ACC112 (cell line): ENCODE results near the gene DNAJC28.

Experiments used
- H2AFZ ChIP-seq: fragments of 200-600 bp; sonication (generic); one replicate; pipeline ENCODE4 v1.6.0; 2017; ENCODE audit warnings: antibody characterized with exemption, low read length; ENCODE audit not compliant: unreplicated experiment
- H3K27ac ChIP-seq: fragments of 200-600 bp; sonication (generic); 2 replicates; pipeline ENCODE4 v1.5.1; 2014; ENCODE audit warnings: low read depth, mild to moderate bottlenecking, antibody characterized with exemption, low read length, moderate library complexity
- H3K27me3 ChIP-seq: fragments of 200-600 bp; sonication (generic); 2 replicates; pipeline ENCODE4 v1.6.1; 2014; ENCODE audit warnings: mild to moderate bottlenecking, antibody characterized with exemption, low read length, moderate library complexity, mixed read lengths; ENCODE audit not compliant: insufficient read depth
- H3K36me3 ChIP-seq: fragments of 200-600 bp; sonication (generic); 2 replicates; pipeline ENCODE4 v1.6.1; 2016; ENCODE audit warnings: mild to moderate bottlenecking, antibody characterized with exemption, low read length, moderate library complexity, mixed read lengths; ENCODE audit not compliant: insufficient read depth
- H3K4me1 ChIP-seq: fragments of 200-600 bp; sonication (generic); one replicate; pipeline ENCODE4 v1.6.1; 2016; ENCODE audit warnings: low read length, mixed read lengths; ENCODE audit not compliant: insufficient read depth, unreplicated experiment, control insufficient read depth
- H3K4me3 ChIP-seq: fragments of 200-600 bp; sonication (generic); 2 replicates; pipeline ENCODE4 v1.5.1; 2014; ENCODE audit warnings: mild to moderate bottlenecking, low read depth, low read length
- H3K79me2 ChIP-seq: fragments of 200-600 bp; sonication (generic); one replicate; pipeline ENCODE4 v1.6.0; 2016; ENCODE audit warnings: low read length; ENCODE audit not compliant: control insufficient read depth, unreplicated experiment, insufficient read depth

The DNAJC28 gene

DNA sequence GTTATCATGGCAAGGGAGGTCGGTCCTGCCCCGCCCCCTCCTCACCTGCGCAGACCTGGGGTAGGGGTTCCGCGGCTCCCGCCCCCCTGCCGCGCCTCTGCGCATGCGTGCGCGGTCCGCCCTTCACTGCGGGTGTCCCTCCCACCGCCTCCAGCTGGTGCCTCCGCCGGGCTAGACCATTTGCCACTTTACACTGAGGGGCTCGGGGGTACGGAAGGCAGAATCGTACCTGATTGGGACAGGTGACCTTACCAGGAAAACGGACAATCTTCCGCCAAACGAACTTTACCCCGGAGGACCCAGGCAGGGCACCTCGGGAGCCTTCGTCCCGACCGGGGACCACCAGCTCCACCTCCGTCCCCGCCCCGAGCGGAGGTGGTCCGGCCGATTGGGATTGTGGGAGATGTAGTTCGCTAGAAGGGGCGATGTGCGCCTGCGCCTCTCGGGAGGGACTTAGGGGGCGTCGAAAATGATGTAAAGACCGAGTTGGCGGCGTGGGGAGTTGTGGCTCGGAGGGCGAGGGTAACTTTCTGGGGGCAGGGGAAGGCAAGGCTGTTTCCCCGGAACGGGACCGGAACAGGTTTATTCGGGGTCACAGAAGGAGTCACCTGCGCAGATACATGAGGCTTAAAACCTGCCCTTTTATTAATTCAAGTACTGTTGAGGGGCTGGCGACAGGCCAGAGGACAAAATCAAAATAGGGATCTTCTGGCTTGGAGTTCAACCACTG, at the start of gene DNAJC28:
DNAJC28 (minus strand) TSS at position 344 of the 730 bp plus-strand sequence. CDS start 2,323 bp downstream, outside the sequence.
- no peaks in the 10 kb centered on the region for H3K79me2 ChIP-seq
- peak within 1 kb of the TSS; percentile 92 for H3K4me3 ChIP-seq
- no peaks in the 10 kb centered on the region for H3K36me3 ChIP-seq
- 0 out of 2 replicates have a peak within 1 kb of the TSS, but pooled peaks have one; percentile 21 for H3K27ac ChIP-seq
- peak within 1 kb of the TSS; percentile 97 for H2AFZ ChIP-seq
- no peaks in the 10 kb centered on the region; the same call in 1 of the 2 replicates for H3K27me3 ChIP-seq
- H3K4me1 ChIP-seq: peaks cover 5% of the 10 kb centered on the region

DNA sequence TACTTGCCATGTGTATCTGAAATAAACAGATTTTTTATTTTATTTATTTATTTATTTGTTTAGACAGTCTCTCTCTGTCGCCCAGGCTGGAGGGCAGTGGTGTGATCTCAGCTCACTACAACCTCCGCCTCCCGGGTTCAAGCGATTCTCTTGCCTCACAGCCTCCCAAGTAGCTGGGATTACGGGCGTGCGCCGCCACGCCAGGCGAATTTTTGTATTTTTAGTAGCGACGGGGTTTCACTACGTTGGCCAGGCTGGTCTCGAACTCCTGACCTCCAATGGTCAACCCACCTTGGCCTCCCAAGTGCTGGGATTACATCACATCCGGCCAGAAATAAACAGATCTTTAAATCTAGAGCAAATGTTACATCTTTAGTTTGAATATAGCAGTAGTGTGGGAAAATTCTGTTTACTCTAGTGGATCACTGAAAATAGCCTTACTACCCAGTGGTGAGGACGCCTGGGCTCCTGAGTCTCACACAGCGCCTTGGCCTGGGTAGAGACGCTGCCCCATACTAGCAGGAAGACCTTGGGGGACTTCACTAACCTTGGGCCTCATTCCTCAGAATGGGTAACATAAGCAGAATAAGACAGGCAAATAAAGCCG, 49.7 kb upstream of the DNAJC28 start:
- Histone ChIP-seq H3K27me3 (no peaks in the 10 kb centered on the region), H3K4me1 (peaks cover 23% of the 10 kb centered on the region), H3K4me3 (peak overlapping the region; percentile 93), H3K79me2 (peaks cover 72% of the 10 kb centered on the region), H3K27ac (peak overlapping the region; percentile 95), H3K36me3 (peaks cover 23% of the 10 kb centered on the region), H2AFZ (peak overlapping the region; percentile 0)

- Histone ChIP-seq H3K27me3 (no peaks in the 10 kb centered on the region), H2AFZ (no peak overlapping the region), H3K4me1 (peaks cover 21% of the 10 kb centered on the region), H3K36me3 (peaks cover 27% of the 10 kb centered on the region), H3K4me3 (peak overlapping the region; percentile 93), H3K27ac (peak overlapping the region; percentile 95), H3K79me2 (peaks cover 72% of the 10 kb centered on the region)
These were observed 49.2 kb upstream of the DNAJC28 start for GRCh38 chr21:33540711-33541104.

- Histone ChIP-seq H3K4me3 (peak overlapping the region; percentile 93), H3K79me2 (peaks cover 61% of the 10 kb centered on the region), H3K27ac (peak overlapping the region; percentile 95)
These were observed 48.1 kb upstream of the DNAJC28 start for GRCh38 chr21:33539616-33540015.

GRCh38 chr21:33537212-33537611, 45.7 kb upstream of the DNAJC28 start:
- Histone ChIP-seq H3K79me2 (peaks cover 44% of the 10 kb centered on the region), H3K27me3 (no peaks in the 10 kb centered on the region), H2AFZ (no peak overlapping the region), H3K27ac (no peak overlapping the region), H3K4me3 (no peak overlapping the region), H3K36me3 (peaks cover 47% of the 10 kb centered on the region), H3K4me1 (peaks cover 15% of the 10 kb centered on the region)

More at GRCh38 chr21:33539616-33540015, 48.1 kb upstream of the DNAJC28 start:
- H3K27me3 ChIP-seq: no peaks in the 10 kb centered on the region
- peaks cover 15% of the 10 kb centered on the region for H3K4me1 ChIP-seq
- no peak overlapping the region for H2AFZ ChIP-seq
- peaks cover 36% of the 10 kb centered on the region for H3K36me3 ChIP-seq

- H3K4me1 ChIP-seq: no peaks in the 10 kb centered on the region
- peaks cover 2% of the 10 kb centered on the region for H3K79me2 ChIP-seq
- H2AFZ ChIP-seq: no peak overlapping the region
- peaks cover 61% of the 10 kb centered on the region for H3K36me3 ChIP-seq
- H3K4me3 ChIP-seq: no peak overlapping the region
- no peak overlapping the region for H3K27ac ChIP-seq
- no peaks in the 10 kb centered on the region for H3K27me3 ChIP-seq
These were observed 39.5 kb upstream of the DNAJC28 start for GRCh38 chr21:33531007-33531406.

DNA sequence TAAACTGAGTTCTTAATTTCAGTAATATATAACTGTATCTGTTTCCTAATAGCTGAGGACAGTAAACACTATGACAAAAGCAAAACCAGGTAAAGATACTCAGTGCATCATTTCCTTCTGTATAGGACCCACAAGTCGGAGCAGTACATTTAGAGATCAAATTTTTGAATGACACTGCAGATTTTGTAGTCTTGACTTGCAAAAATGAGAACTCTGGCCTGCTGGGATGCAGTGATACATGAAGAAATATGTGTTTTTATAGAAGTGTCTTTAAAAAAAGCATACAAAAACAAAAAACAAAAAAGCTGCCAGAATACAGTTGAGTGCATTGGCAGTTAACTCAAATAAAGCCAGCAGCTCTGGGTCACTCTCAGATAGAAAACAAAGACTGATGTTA, 31.4 kb upstream of the DNAJC28 start:
- Histone ChIP-seq H3K36me3 (peaks cover 44% of the 10 kb centered on the region), H3K4me3 (no peak overlapping the region), H3K27ac (peak overlapping the region; percentile 0; the same call in 1 of the 2 replicates)

DNA sequence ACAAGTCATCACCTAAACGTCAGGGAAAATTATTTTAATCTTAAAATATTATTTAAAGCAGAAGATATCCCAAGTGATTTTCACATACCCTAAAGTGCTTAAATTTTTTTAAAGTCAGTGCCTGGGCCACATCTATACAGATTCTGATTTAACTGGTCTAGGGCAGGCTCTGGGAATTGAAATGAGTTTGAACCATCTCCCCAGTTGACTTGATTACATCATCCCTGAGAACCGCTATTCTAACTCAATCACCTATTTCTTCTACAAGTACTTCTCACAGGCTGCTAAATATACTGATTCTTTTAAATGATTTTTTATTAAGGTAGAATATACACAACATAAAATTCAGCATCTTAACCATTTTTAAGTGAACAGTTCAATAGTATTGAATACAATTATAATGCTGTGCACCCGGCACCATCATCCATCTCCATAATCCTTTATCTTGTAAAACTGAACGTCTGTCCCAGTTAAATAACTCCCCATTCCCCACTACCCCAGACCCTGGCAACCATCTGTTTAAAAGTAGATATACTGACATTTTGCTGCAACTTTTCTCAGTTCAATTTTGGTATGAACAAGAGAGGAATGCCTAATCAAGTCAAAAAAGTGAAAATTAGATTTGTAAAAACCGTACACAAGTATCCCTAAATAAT, 30.9 kb upstream of the DNAJC28 start:
- H3K79me2 ChIP-seq: no peaks in the 10 kb centered on the region
- H3K27ac ChIP-seq: peak overlapping the region; percentile 0; the same call in 1 of the 2 replicates
- no peaks in the 10 kb centered on the region for H3K27me3 ChIP-seq
- peaks cover 44% of the 10 kb centered on the region for H3K36me3 ChIP-seq
- no peak overlapping the region for H3K4me3 ChIP-seq
- H2AFZ ChIP-seq: no peak overlapping the region
- H3K4me1 ChIP-seq: no peaks in the 10 kb centered on the region

More for the DNA sequence above, 31.4 kb upstream of the DNAJC28 start:
- Histone ChIP-seq H3K79me2 (no peaks in the 10 kb centered on the region), H3K27me3 (no peaks in the 10 kb centered on the region), H2AFZ (no peak overlapping the region), H3K4me1 (no peaks in the 10 kb centered on the region)

DNA sequence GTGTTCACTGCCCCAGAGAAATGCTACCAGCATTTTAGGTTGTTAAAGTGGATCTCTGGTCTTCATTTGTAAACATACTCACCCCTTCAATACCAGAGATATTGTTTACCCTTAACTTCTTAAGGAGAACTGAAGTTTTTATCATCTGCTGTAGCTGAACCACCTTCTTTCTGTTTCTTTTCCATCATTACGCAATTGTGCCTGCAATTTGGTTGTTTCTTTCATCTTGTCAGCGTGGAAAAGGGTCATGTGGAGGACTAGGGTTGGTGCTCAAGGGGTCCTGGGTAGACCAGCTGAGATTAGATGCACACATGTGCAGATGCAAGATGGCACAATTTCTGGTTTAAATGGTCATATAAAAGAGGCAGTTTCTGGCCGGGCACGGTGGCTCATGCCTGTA, 27.4 kb upstream of the DNAJC28 start:
- Histone ChIP-seq H3K4me3 (no peak overlapping the region), H3K27ac (no peak overlapping the region), H3K79me2 (no peaks in the 10 kb centered on the region), H3K4me1 (peaks cover 10% of the 10 kb centered on the region), H3K27me3 (no peaks in the 10 kb centered on the region), H3K36me3 (peaks cover 51% of the 10 kb centered on the region), H2AFZ (no peak overlapping the region)

DNA sequence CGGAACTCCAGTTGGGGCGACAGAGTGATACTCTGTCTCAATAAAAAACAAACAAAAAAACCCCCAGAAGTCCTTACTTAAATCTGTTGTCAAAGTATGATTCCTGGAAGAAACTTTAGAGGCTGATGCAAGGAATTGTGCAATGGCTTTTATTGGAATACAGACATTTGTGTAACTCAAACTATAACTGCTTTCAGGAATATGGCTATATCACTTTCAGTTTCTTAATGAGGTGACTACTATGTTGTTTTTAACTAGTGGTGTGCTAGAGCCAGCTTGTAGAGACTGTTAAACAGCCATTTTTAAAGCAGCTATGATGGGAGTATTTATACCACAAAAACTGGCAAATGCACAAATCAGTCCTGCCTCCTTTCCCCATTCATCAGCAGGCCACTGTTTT, 22.7 kb upstream of the DNAJC28 start:
- no peaks in the 10 kb centered on the region for H3K27me3 ChIP-seq
- no peaks in the 10 kb centered on the region for H3K79me2 ChIP-seq
- no peak overlapping the region for H3K4me3 ChIP-seq
- H2AFZ ChIP-seq: no peak overlapping the region
- peaks cover 10% of the 10 kb centered on the region for H3K4me1 ChIP-seq
- peaks cover 43% of the 10 kb centered on the region for H3K36me3 ChIP-seq
- peak overlapping the region; percentile 35 for H3K27ac ChIP-seq
